Brain microvascular endothelial cell (primary cell): Measurements from ENCODE around the gene RNF208.
A peak's percentile ranks its signal among the peaks of the same experiment; 100 is the strongest.

ENCODE experiments used
- DNase-seq: peaks from one replicate; pipeline ENCODE4 v3.0.0-alpha.2; 2020
- H3K27ac ChIP-seq: fragments of 250-450 bp; sonication (Bioruptor Pico); 2 replicates; pipeline ENCODE4 v1.5.1; 2020; ENCODE audit warnings: mild to moderate bottlenecking, moderate library complexity
- H3K27me3 ChIP-seq: fragments of 250-450 bp; sonication (Bioruptor Pico); replicated peaks from 2 replicates; pipeline ENCODE4 v1.5.1; 2020; ENCODE audit warnings: mild to moderate bottlenecking
- H3K36me3 ChIP-seq: fragments of 250-450 bp; sonication (Bioruptor Pico); replicated peaks from 2 replicates; pipeline ENCODE4 v1.5.1; 2020; ENCODE audit warnings: mild to moderate bottlenecking
- H3K4me3 ChIP-seq: 2 replicates; pipeline ENCODE4 v1.5.1; 2011; ENCODE audit warnings: low read depth, mild to moderate bottlenecking, control low read depth, low read length, moderate library complexity
- CTCF ChIP-seq: IDR thresholded peaks from 2 replicates; pipeline ENCODE4 v1.5.1; 2011; ENCODE audit warnings: low read depth, mild to moderate bottlenecking, moderate library complexity, low read length, control low read depth, inconsistent platforms; ENCODE audit errors: missing control alignments
- in situ Hi-C: cut with HindIII; loops from 2 replicates; pipeline ENCODE4 v1.10.0; 2017; ENCODE audit warnings: low sequenced_read_pairs, low pct_ligation_motif_present

RNF208 gene

GRCh38 chr9:137212520-137212919 is 9.5 kb downstream of the RNF208 start:
- H3K27ac ChIP-seq: no peak overlapping the region
- no peak overlapping the region for H3K4me3 ChIP-seq
- in situ Hi-C loops: no loop called here
- peak; percentile 15 for TF ChIP-seq CTCF
- H3K36me3 ChIP-seq: peaks cover 2% of the 10 kb centered on the region
- H3K27me3 ChIP-seq: no peaks in the 10 kb centered on the region
- DNase-seq: no peak

- in situ Hi-C loops: no loop called here
- no peak overlapping the region for H3K27ac ChIP-seq
- H3K27me3 ChIP-seq: no peaks in the 10 kb centered on the region
- H3K36me3 ChIP-seq: no peaks in the 10 kb centered on the region
- no peak for TF ChIP-seq CTCF
- no peak for DNase-seq
- no peak overlapping the region for H3K4me3 ChIP-seq
Measured at GRCh38 chr9:137211532-137211931, 10.5 kb downstream of the RNF208 start.

GRCh38 chr9:137206602-137207001 is 15.4 kb downstream of the RNF208 start:
- no peaks in the 10 kb centered on the region for H3K36me3 ChIP-seq
- in situ Hi-C loops: no loop called here
- no peaks in the 10 kb centered on the region for H3K27me3 ChIP-seq
- no peak for TF ChIP-seq CTCF
- H3K4me3 ChIP-seq: peak overlapping the region; percentile 90
- H3K27ac ChIP-seq: no peak overlapping the region
- no peak for DNase-seq

GRCh38 chr9:137205126-137206069 is 16.6 kb downstream of the RNF208 start, which contains the start of the genes NDOR1 and TMEM203:
Gene NDOR1, plus strand, starts transcription at chr9:137205700. Its CDS starts 78 bp downstream, at chr9:137205778.
Gene TMEM203, minus strand, starts transcription at chr9:137205648. Its CDS starts 234 bp downstream, at chr9:137205414.
- Histone ChIP-seq H3K36me3 (no peaks in the 10 kb centered on the region), H3K27me3 (no peaks in the 10 kb centered on the region), H3K27ac (peak within 1 kb of the TSS; percentile 73), H3K4me3 (peak within 1 kb of the TSS; percentile 90)
- no peak for TF ChIP-seq CTCF
- DNase-seq: peak; percentile 71
- in situ Hi-C loops: no loop called here

- no peak for TF ChIP-seq CTCF
- Histone ChIP-seq H3K4me3 (peak overlapping the region; percentile 90), H3K27ac (no peak overlapping the region), H3K36me3 (no peaks in the 10 kb centered on the region), H3K27me3 (no peaks in the 10 kb centered on the region)
- in situ Hi-C loops: no loop called here
- DNase-seq: no peak
Measured at GRCh38 chr9:137204731-137205125, 17.3 kb downstream of the RNF208 start.
